ENCODE measurements around the gene MMP23B.
A peak's percentile ranks its signal among the peaks of the same experiment; 100 is the strongest.

The MMP23B gene

DNA sequence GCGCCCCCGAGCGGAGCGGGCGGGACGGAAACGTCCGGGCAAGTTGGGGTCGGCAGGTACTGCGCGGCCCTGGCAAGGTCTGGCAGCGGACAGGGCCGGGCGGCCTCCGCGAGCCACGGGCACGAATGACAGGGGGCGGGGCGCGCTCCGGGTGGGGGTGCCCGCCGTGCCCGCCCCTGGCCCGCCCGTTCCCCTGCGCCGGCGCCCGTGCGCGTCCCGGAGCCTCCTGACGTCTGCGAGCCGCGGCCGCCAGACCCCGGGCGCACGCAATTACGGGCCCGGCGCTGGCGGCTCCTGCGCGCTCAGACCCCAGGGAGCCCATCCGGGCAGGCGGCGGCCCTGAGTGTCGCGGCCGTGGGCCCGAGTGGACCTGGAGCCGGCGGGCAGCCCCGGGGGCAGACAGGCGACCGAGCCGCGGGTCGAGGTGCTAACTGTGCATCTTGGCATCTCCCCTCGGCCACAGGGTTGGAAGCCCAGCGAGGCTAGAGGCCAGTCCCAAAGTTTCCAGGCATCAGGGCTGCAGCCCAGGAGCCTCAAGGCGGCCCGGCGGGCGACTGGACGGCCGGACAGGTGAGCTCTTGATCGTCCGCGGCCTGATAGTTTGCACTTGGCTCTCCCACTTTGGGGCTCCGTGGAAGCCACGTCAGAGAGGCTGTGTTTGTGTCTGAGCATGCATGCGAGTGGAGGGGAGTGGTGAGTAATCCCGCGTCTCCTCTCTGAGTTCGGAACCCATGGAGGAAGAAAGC is 15.8 kb upstream of the MMP23B start:
- TF ChIP-seq, protein P1, sequence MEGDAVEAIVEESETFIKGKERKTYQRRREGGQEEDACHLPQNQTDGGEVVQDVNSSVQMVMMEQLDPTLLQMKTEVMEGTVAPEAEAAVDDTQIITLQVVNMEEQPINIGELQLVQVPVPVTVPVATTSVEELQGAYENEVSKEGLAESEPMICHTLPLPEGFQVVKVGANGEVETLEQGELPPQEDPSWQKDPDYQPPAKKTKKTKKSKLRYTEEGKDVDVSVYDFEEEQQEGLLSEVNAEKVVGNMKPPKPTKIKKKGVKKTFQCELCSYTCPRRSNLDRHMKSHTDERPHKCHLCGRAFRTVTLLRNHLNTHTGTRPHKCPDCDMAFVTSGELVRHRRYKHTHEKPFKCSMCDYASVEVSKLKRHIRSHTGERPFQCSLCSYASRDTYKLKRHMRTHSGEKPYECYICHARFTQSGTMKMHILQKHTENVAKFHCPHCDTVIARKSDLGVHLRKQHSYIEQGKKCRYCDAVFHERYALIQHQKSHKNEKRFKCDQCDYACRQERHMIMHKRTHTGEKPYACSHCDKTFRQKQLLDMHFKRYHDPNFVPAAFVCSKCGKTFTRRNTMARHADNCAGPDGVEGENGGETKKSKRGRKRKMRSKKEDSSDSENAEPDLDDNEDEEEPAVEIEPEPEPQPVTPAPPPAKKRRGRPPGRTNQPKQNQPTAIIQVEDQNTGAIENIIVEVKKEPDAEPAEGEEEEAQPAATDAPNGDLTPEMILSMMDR (IDR thresholded peaks at IDR 0.05; ENCODE audit: low read depth, low read length): no peak
- peak; percentile 19 to 56 for DNase-seq (ENCODE audit: low read depth in 2 of 2)
- H3K4me3 ChIP-seq (replicated peaks in 1 of 2; ENCODE audit: low read depth in 2 of 2, low read length in 2 of 2): peak overlapping the region; percentile 54 to 95

DNA sequence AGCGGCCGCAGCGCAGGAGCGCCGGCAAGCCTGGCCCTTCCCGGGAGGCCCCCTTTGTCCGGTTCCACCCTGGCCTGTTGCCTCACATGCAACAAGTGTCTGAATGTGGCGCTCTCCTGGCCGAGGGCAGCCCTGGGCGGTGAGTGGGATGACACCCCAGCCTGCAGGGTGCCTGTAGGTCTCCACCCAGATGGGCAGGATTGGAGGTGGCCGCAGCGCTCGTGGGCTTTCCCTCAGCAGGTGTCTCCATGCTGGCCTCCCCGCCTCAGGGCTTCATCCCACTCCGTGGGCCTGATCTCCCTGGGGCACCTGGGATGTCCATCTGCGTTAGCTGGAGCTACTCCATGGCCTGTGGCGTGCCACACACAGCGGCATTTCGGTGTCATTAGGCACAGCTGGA is 15.1 kb upstream of the MMP23B start:
- TF ChIP-seq, protein P1 (IDR thresholded peaks at IDR 0.05; ENCODE audit: low read depth, low read length): no peak
- no peak for DNase-seq (ENCODE audit: low read depth in 2 of 2)
- H3K4me3 ChIP-seq (replicated peaks in 1 of 2; ENCODE audit: low read depth in 2 of 2, low read length in 2 of 2): peak overlapping the region; percentile 54 to 95

DNA sequence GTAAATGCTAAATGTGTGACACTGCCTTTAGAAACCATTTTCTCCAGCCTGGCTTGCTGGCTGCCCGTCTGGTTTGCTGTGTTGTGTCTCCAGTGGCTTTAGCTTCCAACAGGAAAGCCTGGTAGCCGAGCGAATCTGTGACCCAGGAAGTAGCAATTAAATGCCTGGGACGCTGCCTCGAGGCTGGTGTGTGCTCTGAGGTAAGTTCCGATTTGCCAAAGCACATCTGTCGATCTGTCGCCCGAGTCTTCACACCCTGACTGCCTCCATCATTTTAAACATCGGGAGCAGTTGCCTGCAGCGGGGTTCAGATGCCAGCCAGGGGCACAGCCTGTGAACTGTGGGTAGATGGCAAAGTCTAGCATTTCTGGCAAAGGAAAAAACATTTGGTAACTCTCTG is 14.5 kb upstream of the MMP23B start:
- TF ChIP-seq, protein P1 (IDR thresholded peaks at IDR 0.05; ENCODE audit: low read depth, low read length): no peak
- H3K4me3 ChIP-seq (replicated peaks in 1 of 2; ENCODE audit: low read depth in 2 of 2, low read length in 2 of 2): no peak overlapping the region
- no peak for DNase-seq (ENCODE audit: low read depth in 2 of 2)

DNA sequence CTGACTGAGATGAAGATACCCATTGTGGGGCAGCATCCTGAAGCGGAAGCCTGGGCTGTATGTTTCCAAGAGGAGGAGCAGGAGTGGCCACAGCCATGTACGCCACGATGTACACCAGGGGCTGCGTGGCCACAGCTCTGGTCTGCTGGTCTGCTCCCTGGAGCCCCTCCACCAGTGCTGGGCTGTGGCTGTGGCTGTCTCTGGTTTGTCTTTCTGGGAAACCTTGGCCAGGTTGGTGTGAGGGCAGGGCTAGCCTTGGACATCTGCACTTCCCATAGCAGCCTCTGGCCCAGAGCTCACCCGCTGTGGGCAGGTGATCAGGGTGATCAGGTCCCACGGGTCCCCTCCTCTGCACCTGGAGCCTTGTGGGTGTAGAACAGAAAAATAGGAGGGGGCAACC is 14.0 kb upstream of the MMP23B start:
- no peak for DNase-seq (ENCODE audit: low read depth in 2 of 2)
- H3K4me3 ChIP-seq (replicated peaks in 1 of 2; ENCODE audit: low read depth in 2 of 2, low read length in 2 of 2): no peak overlapping the region
- TF ChIP-seq, protein P1 (IDR thresholded peaks at IDR 0.05; ENCODE audit: low read depth, low read length): no peak

DNA sequence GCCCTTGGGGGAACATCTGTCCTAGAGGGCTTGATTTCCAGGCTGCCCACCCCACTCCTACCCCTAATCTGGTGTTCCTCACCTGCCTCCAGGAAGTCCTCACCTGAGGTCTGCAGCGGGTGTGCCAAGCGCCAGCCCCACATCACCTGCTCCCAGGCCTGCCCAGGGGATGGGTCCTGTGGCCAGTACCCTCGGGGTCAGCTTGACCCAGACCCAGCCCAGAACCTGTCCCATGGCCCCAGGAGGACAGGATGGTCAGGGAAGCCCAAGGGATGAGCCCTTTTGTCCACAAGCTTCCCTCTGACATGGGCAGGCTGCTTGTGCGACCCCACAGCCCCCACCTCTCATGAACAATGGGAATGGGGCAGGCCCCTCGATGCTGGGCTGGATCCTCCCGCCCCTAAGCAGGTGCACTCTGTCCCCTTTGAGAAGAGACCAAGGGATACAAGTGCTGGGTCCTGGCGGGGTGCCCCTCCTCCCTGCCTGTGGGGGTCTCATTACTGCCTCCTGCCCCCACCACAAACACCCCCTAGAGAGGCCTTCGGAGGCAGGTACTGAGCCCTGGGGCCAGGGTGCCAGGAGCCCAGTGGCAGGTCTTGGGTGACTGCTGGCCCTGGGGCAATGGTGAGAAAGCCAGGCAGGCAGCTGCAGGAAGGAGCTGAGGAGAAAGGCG is 13.4 kb upstream of the MMP23B start:
- H3K4me3 ChIP-seq (replicated peaks in 1 of 2; ENCODE audit: low read depth in 2 of 2, low read length in 2 of 2): no peak overlapping the region
- TF ChIP-seq, protein P1 (IDR thresholded peaks at IDR 0.05; ENCODE audit: low read depth, low read length): no peak
- DNase-seq (ENCODE audit: low read depth in 2 of 2): no peak

DNA sequence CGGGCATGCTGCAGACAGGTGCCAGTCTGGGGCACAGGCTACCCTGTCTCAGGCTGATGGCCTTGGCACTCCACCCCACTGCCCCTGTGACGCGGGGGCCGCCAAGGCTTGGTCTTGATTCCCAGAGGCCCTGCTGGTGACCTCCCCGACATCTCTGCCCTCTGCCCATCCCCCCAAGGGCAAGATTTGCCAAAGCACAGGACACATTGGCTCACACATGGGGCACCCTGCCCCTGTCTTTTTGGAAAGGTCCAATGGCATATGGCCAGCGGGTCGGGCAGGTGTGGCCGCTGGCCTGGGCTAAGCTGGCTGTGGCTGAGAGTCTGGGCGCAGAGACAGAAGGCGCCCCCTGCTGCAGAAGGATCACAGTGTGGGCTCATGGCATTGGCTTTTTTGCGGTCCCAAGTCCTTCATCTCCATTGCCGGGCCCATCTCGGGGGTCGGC is 12.0 kb upstream of the MMP23B start:
- H3K4me3 ChIP-seq (replicated peaks in 1 of 2; ENCODE audit: low read depth in 2 of 2, low read length in 2 of 2): no peak overlapping the region
- DNase-seq (ENCODE audit: low read depth in 2 of 2): peak in 1 of 2 donors; percentile 15
- TF ChIP-seq, protein P1 (IDR thresholded peaks at IDR 0.05; ENCODE audit: low read depth, low read length): peak; percentile 38

Data from cardiac fibroblast (primary cell).